Body of pancreas (tissue), 4 donors: ENCODE data around the gene U2AF2. TPM values are rescaled to one million over a fixed set of nuclear protein-coding genes. Genes with fewer than 3 reads are reported as not detected.
A peak's percentile ranks its signal among the peaks of the same experiment; 100 is the strongest.

Source experiments
- ATAC-seq: fragments of 150-250 bp; one replicate; pipeline ENCODE4 v1.9.1; 2016
- DNase-seq, 4 donors: peaks; one replicate each; pipeline ENCODE4 v3.0.0-alpha.2; 2019
- H3K27ac ChIP-seq, 4 donors: fragments of 200-600 bp; sonication (generic); 1 replicate in 3 of 4; 2 replicates in 1 of 4; pipeline versions ENCODE4 v1.5.1 to v1.6.1; 2016 to 2019; ENCODE audit warnings: mild to moderate bottlenecking in 1 of 4, mixed read lengths in 1 of 4, moderate library complexity in 1 of 4
- H3K27me3 ChIP-seq, 2 donors: fragments of 200-600 bp; sonication (generic); one replicate each; pipeline ENCODE4 v1.6.0; 2016; ENCODE audit warnings: mild to moderate bottlenecking in 1 of 2
- H3K36me3 ChIP-seq, 2 donors: fragments of 200-600 bp; sonication (generic); replicated peaks in 1 of 2; 2 replicates each; pipeline ENCODE4 v1.5.1; 2016; ENCODE audit warnings: low read depth in 2 of 2; ENCODE audit not compliant: insufficient read depth in 1 of 2
- H3K4me1 ChIP-seq: fragments of 200-600 bp; sonication (generic); one replicate; pipeline ENCODE4 v1.6.0; 2016
- H3K4me3 ChIP-seq, 2 donors: fragments of 200-600 bp; sonication (generic); 1 replicate in 1 of 2; 2 replicates in 1 of 2; pipeline ENCODE4 v1.5.1; 2016 to 2019
- H3K9me3 ChIP-seq, 3 donors: fragments of 200-600 bp; sonication (generic); 1 replicate in 2 of 3; 2 replicates in 1 of 3; pipeline ENCODE4 v1.5.1; 2016
- POLR2A ChIP-seq, 3 donors: fragments of 450-650 bp; IDR thresholded peaks; one replicate each; pipeline ENCODE4 v1.6.1; 2016; ENCODE audit warnings: antibody characterized with exemption in 3 of 3, mild to moderate bottlenecking in 2 of 3
- WGBS, 2 donors: methylation state at CpG; one replicate each; pipeline ENCODE4 v1.1.5; 2017; 5-methylcytosine and 5-hydroxymethylcytosine counted together
- intact Hi-C: fragments of 100-400 bp; cut with DNase I; formaldehyde crosslinking; loops from one replicate; pipeline ENCODE4 v1.15.1; 2023
- total RNA-seq, 2 donors: library from RNA; depleted of rRNA; stranded (reverse); fragments of >200 nt; gene quantifications; one replicate each; pipeline ENCODE4 v1.1.0, GENCODE V29; 2016
- TF ChIP-seq, protein P1 (sequence below), 7 experiments: fragments of 450-650 bp in 4 of 7; fragments of 200-600 bp in 3 of 7; sonication (generic) in 3 of 7; IDR thresholded peaks; one replicate each; pipeline ENCODE4 v1.5.1; 2016 to 2019; ENCODE audit warnings: antibody characterized with exemption in 7 of 7

Gene U2AF2
- total RNA-seq, 2 donors from 2014 or later, result 53.4 to 106 TPM

DNA sequence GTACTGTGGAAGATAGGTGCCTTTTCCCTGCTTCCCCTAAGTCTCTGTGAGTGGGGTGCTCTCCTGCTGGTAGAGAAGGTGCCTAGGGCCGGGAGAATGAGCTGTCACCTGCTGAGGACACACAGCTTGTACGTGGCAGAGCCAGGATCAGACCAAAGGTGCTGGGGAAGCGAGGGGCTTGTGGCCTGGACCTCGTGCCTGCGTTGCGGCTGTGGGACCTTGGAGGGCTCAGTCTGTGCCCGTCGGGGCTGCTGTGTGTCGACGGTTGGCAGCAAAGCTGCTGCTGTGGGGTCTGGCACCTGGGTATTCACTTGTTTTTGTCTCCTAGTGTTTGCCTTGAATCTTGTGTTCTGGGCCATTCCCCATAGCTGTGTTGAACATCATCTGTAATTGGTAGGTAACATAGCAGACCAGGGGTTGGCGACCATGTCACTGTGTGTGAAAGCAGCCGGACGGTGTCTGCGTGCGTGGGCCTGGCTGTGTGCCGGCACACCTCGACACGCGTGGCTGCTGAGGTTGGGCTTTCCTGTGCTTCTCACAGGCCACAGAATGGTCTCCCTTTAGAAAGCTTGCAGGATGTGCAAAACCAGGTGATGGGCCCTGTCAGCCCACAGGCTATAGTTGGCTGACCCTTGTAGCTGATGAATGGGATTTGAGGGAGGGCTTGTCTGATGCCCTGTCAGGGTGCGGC is 9.2 kb downstream of the U2AF2 start:
- Histone ChIP-seq H3K27ac (no peak overlapping the region), H3K4me1 (peaks cover 12% of the 10 kb centered on the region), H3K9me3 (no peaks in the 10 kb centered on the region), H3K27me3 (no peaks in the 10 kb centered on the region), H3K36me3 (peaks cover 24 to 56% of the 10 kb centered on the region in 2 donors), H3K4me3 (no peak overlapping the region)
- WGBS, 2 donors, result 90 to 97% methylated on average over 13 to 20 of the region's 20 CpGs
- DNase-seq (no peak), ATAC-seq (no peak)
- intact Hi-C loops, result no loop called here
- TF ChIP-seq, protein P1, sequence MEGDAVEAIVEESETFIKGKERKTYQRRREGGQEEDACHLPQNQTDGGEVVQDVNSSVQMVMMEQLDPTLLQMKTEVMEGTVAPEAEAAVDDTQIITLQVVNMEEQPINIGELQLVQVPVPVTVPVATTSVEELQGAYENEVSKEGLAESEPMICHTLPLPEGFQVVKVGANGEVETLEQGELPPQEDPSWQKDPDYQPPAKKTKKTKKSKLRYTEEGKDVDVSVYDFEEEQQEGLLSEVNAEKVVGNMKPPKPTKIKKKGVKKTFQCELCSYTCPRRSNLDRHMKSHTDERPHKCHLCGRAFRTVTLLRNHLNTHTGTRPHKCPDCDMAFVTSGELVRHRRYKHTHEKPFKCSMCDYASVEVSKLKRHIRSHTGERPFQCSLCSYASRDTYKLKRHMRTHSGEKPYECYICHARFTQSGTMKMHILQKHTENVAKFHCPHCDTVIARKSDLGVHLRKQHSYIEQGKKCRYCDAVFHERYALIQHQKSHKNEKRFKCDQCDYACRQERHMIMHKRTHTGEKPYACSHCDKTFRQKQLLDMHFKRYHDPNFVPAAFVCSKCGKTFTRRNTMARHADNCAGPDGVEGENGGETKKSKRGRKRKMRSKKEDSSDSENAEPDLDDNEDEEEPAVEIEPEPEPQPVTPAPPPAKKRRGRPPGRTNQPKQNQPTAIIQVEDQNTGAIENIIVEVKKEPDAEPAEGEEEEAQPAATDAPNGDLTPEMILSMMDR (IDR thresholded peaks at IDR 0.05), result no peak
- TF ChIP-seq POLR2A (IDR thresholded peaks at IDR 0.05), result no peak

DNA sequence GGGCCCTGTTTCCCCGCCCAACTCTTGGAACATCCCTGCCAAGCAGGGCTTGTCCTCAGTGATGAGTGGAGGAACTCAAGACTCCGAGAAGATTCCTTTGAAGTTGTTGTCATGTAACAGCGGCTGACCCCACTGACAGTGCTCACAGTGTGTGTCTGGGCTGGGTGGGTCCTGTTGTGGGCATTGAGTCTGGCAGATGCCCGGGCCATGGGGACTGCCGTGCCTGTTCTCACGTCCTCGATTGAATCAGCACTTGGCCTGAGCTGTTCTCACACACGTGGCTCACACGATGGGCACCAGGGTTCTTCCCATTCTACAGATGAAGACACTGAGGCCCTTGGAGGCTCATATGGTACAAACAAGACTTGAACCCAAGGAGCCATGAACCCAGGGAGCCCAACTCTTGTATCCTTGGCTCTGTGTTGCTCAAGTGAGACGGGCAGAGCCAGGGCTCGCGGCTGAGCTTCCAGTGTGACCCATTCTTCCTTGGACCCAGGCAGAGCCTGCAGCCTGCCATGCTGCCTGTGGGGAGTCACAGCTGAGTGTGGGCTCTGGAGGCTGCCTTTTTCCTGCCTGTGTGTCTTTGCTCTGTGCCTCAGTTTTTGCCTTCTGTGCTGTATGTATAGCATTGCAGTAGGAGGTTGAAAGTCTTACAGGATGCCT is 11.6 kb downstream of the U2AF2 start:
- peaks cover 11% of the 10 kb centered on the region for H3K4me1 ChIP-seq
- ATAC-seq (no peak), DNase-seq (no peak)
- no peak overlapping the region for H3K4me3 ChIP-seq
- no peaks in the 10 kb centered on the region for H3K27me3 ChIP-seq
- H3K27ac ChIP-seq, result no peak overlapping the region
- intact Hi-C loops, result no loop called here
- WGBS, 2 donors, result 79 to 93% methylated on average over 5 to 12 of the region's 12 CpGs
- TF ChIP-seq, protein P1 (IDR thresholded peaks at IDR 0.05), result no peak
- no peak for TF ChIP-seq POLR2A (IDR thresholded peaks at IDR 0.05)
- H3K9me3 ChIP-seq, result no peaks in the 10 kb centered on the region
- H3K36me3 ChIP-seq, result peaks cover 31 to 65% of the 10 kb centered on the region in 2 donors

GRCh38 chr19:55667006-55667381 is 12.2 kb downstream of the U2AF2 start:
- no peak overlapping the region for H3K27ac ChIP-seq
- WGBS, 2 donors, result 86% methylated on average over 4 of the region's 4 CpGs; no CpG with 5 or more reads in 1 of the 2 donors
- TF ChIP-seq, protein P1 (IDR thresholded peaks at IDR 0.05), result no peak
- TF ChIP-seq POLR2A (IDR thresholded peaks at IDR 0.05), result no peak
- no peaks in the 10 kb centered on the region for H3K27me3 ChIP-seq
- no peak for DNase-seq
- H3K9me3 ChIP-seq, result no peaks in the 10 kb centered on the region
- peaks cover 29 to 60% of the 10 kb centered on the region in 2 donors for H3K36me3 ChIP-seq
- no peak overlapping the region for H3K4me3 ChIP-seq
- ATAC-seq, result no peak
- peaks cover 11% of the 10 kb centered on the region for H3K4me1 ChIP-seq
- intact Hi-C loops, result no loop called here

DNA sequence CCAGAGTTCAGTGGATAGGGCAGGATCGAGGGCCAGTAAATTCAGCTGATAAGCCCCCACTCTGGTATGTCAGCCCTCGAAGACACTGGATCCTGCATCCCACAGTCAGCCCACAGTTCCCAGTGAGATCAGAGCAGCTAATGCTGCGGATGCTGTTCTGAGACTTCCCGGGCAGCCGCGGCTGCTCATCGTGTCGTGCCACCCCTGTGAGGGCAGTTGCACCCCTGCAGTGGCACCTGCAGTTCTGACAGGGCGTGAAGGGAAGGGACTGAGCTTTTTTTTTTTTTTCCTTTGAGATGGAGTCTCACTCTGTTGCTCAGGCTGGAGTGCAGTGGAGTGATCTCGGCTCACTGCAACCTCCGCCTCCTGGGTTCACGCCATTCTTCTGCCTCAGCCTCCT is 12.7 kb downstream of the U2AF2 start:
- H3K27me3 ChIP-seq, result no peaks in the 10 kb centered on the region
- peaks cover 24 to 58% of the 10 kb centered on the region in 2 donors for H3K36me3 ChIP-seq
- peaks cover 11% of the 10 kb centered on the region for H3K4me1 ChIP-seq
- no peak overlapping the region for H3K4me3 ChIP-seq
- no peak for ATAC-seq
- H3K9me3 ChIP-seq, result no peaks in the 10 kb centered on the region
- TF ChIP-seq, protein P1 (IDR thresholded peaks at IDR 0.05), result no peak
- TF ChIP-seq POLR2A (IDR thresholded peaks at IDR 0.05), result no peak
- intact Hi-C loops, result no loop called here
- no peak for DNase-seq
- WGBS, 2 donors, result 84 to 90% methylated on average over 9 to 12 of the region's 12 CpGs
- peak overlapping the region in 1 of 4 donors; percentile 18 for H3K27ac ChIP-seq
